Right ventricle myocardium inferior (tissue), 1 donor: ENCODE results near the gene SLC15A4. TPM values are rescaled to one million over a fixed set of nuclear protein-coding genes. Genes with fewer than 3 reads are reported as not detected.

Source experiments
- ATAC-seq: fragments of 200-7000 bp; cut with Tn5 transposase; one replicate; pipeline ENCODE4 v1.9.1; 2020; ENCODE audit warnings: mild to moderate bottlenecking, moderate library complexity
- DNase-seq: peaks from one replicate; pipeline ENCODE4 v3.0.0; 2021; ENCODE audit errors: missing footprints
- intact Hi-C: fragments of 100-400 bp; cut with DNase I; formaldehyde crosslinking; loops from one replicate; pipeline ENCODE4 v1.11.0; 2022
- total RNA-seq: library from RNA; stranded (reverse); fragmentation: NEBNext Ultra II Directional; extraction: Animal tissue kit (Norgen Biotek cat#: 25700); gene quantifications from one replicate; pipeline ENCODE4 v1.2.1, GENCODE V29; 2021
- donor health status: DM: no; HTN: yes; CAD: no; lungs with severe emphysema.

SLC15A4 gene
- total RNA-seq, 1 donor from 2014 or later = 16.3 TPM

DNA sequence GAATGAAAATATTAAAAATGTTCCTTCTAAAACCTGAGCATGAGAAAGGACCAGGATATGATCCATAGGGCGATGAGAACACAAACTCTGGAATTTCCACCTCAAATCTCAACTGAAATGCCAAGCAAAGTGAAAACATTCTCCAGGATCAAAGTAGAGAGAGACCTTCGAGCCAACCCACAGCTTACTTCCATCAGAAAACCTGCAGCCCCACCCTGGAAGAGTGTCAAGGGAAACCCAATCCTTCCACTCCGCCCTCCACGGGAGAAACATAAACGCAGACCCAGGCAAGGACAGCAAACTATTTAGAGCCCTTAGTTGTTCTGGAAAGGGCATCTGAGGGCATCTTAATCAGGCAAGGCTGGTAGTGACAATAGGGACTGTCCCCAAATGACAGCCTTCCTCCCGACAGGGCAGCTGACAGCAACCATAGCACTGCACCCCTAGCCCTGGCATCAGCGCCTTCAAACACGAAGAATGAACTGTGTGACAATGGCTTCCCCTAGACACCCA is 21.8 kb downstream of the SLC15A4 start:
- DNase-seq (no peak), ATAC-seq (peak; percentile 80)
- intact Hi-C loops = no loop called here

DNA sequence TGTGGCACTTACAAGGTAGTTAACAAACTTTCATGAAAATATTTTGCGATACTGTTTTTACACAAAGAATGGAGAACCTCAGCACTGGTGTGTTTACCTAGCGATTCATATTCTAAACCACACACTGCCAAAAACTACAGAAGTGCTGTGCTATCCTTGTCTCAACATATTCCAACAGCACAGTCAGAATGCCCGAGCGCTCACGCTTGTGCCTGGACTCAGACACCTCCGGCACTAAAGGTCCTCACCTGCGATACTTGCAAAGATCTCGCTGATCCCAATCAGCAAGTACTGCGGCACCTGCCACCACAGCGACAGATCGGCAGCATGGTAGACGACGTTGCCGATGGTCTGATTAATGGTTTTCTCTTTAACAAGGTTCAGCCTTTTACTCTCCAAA is 23.2 kb downstream of the SLC15A4 start:
- ATAC-seq = no peak
- intact Hi-C loops = no loop called here
- no peak for DNase-seq

DNA sequence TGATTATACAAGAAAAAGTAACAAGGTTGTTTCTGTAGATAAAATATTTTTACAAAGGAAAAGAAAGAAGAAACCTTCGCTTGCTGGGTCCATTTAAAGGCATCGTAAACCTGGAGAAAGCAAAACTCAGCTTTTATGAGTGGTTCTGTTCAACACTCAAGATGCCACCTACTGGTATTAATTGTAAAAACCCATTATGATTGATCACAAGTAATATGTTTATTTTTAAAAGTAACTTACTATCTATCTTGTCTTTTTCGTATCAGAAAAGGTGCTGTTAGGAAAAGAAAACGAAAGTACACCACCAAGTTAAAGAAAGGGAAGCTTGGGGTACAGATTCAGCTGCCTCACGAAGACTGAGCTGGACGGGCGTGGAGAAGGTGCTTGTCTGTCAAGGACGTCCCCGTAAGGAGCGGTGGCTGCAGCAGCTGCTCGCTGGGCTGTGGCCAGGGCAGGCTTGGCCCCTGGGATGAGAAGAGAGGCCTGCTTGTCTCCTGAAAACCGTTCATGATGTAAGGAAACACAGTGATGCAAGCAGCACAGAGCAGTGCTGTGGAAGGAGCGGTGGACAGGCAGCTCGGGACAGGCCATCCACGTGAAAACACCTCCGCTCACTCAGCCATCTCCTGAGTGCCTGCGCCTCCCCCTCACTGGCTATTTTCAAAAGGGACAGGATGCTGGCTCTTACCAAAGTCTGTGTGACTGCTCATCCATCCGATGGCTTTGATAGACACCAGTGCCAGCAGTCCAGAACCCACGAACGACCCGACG is 25.0 kb downstream of the SLC15A4 start:
- DNase-seq (no peak), ATAC-seq (no peak)
- intact Hi-C loops = no loop called here

DNA sequence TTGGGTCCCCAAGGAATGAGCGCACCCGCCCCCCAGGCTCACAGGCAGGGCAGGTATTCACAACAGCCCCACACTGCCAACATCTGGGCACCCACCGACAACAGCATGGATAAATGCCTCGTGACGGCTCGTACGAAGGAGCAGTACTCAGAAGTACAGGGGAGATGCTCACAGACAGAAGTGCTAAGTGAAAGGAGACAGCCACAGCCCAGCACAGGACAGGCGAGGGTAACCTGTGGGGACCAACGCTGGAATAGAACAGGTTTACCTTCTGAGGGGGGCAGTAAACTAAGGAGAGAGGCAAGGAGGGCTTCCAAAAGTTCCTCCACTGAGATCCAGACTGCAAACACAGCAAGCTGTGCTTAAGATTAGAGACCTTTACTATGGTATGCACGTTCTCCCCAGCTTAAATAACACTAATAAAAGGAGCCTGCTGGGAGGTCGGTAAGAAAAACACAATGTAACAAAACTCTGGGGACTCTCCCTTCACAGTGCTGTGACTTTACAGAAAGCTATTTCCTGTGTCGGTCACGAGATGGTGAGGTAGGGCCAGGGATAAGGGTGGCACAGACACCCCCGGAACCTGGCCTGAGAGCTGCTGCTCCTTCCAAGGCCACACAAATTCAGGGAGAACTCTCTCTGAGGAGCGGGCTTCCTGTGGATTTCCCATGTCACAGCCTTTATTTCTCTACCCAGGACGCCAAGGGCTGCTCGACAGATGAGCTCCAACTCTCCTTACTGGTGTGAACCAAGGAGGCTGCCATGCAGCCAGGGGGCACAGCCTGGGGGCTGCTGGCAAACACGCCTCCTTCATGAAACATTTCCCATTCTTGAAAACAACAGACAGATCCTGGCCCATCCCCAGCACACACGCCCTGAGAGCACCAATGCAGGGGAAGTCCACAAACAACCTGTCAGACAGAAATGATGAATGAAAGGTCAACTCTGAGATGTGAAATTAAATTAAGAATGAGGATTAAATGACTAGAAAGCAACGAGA is 26.3 kb downstream of the SLC15A4 start:
- no peak for DNase-seq
- no peak for ATAC-seq
- intact Hi-C loops = no loop called here

DNA sequence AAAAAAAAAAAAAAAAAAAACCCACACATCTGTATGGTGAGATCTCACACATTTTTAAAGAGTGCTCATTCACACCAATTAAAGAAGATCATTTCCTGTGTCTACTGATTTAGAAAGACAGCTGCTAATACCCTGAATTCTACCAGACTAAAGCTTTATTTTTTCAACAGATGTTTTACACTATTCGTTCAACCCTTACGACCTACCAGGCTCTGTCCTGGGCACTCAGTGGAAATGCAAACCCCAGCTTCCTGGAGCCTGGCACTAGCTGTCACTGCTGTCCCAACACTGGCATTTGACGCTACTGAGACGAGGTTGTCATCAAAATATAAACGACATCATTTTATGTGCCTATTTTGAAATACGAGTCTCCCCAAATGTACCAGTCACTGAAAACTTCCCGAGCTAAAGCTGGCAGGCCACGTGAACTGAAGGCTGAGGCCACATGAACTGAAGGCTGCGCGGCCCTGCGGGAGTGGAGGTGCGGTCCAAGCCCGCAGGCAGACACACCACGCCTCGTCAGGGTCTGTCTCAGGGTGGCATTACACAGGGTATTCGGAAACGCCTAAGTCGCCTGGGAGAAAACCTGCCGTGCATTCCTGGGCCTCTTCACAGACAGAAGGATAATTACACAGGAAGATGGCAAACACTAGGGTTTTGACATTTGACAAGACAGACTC is 27.2 kb downstream of the SLC15A4 start:
- DNase-seq = no peak
- intact Hi-C loops = no loop called here
- no peak for ATAC-seq

DNA sequence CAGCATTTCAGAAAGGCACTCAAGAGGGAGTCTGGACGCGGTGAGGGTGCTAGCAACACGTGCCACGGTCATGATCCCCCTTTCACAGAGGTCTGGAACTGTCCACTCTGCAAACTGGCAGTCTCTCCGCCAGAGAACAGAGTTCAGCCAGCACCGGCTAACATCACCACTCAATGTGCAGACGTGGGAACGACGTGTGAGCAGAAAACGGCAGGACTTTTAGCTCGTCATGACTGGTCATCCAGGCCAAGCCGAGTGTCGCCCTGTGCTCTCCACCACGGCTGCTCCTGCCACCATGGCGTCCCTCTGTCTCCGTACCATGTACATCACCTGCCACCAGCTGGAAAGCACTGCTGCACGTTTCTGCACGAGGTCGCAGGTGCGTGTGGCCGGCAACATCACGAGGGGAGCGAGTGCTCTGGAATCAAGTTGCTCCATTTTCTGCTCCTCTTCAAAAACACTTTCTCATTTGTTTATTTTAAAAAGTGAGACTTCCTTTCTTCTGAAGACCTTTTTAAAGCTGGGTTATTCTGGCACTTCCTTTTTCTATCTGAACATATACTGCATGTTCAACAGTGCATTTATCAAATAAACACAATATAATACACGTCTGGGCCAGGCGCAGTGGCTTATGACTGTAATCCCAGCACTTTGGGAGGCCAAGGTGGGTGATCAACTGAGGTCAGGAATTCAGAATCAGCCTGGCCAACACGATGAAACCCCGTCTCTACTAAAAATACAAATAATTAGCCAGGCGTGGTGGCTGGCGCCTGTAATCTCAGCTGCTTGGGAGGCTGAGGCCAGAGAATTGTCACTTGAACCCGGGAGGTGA is 28.0 kb downstream of the SLC15A4 start:
- intact Hi-C loops = no loop called here
- DNase-seq = no peak

DNA sequence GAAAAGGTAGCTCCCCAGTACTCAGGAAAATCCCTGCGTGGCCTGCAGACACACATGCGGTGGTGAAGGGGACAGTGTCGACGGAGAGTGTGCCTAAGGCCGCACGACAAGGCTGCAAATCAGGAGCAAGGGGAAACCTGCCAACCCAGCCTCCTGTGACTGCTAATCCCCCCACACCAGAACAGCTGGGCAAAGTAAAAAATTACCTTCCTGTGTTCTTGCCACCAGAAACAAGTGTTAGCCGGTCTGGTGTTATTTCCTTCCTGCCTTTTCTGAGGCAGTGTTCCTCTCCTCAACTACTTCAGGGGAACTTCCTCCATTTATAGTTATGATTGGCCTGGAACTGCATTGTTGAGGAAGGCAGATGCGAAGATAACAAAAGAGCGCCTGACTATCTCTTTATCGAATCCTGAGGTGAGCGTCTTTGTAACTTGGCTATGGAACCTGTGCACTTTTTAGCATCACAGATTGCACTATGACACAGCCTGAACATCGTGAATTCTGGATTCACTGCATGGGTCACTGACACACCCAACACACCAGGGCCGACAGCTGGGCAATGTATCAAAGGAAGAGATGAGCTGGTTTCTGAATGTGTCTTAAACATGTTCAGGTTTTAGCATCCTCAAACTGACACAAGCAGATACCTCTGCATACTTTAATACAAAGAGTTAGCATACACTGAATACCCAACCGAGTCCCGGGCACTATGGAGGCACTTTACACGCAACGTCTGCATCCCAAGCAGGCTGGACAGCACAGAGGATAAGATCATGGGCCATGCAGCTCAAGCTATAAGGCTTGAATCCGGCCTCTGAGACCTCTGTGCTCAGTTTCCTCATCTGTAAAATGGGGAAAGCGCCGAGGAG is 28.9 kb downstream of the SLC15A4 start:
- no peak for DNase-seq
- ATAC-seq = no peak
- intact Hi-C loops = no loop called here

More for the DNA sequence above, 28.0 kb downstream of the SLC15A4 start:
- ATAC-seq = no peak

DNA sequence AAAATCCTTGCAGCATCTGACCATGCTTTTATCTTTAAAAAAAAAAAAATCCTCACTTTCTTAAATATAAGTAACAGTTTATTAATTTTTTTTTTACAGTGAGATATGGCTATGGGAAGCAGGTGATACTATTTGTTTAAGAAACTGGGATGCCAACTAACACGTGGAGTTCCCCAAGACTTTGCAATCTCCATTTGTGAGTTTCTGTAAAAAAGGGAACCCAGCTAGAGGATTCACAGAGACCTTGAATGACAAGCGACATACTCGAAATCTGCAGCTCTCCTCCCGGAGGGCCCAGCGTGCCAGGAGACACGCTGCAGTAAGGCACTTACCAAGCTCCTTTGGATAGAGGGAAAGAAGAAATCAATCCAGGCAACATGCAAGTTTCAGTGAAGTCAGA is 30.1 kb downstream of the SLC15A4 start:
- ATAC-seq (no peak), DNase-seq (no peak)
- intact Hi-C loops = no loop called here

DNA sequence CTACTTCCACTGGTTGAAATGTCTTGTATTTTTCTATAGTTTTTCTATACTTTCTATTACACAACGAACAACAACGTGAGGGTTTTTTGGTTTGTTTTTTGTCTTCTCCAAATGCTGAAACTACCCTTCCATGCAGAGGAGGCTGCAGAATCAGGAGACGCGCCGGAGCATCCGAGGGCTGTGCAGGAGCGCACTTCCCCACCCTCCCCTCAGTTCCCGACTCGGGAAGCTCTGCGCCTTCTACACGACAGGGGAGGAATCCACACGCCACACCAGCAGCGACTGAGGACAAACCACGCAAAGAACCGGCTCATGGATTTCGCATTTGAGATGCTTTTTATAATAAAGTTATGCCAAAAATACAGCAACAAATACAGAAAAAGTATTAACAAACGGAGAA is 30.9 kb downstream of the SLC15A4 start:
- DNase-seq (no peak), ATAC-seq (no peak)
- intact Hi-C loops = no loop called here

DNA sequence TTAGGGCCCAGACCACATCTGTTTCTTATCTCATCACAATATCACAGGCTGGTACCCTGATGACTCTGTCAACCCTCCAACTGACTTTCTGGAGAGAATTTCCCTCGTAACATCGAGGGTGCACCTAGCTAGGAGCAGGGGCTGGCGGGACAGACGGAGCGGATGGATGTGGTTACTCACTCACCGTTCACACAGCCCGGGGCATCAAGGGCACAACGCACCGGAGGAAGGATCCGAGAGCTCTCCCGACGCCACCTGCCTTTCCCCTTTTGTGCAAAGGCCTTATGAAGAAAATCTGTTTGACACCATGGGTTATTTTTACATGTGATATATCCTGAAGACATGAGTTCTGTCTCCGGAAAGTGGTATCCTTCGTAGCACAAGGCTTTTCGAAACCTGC is 31.4 kb downstream of the SLC15A4 start:
- intact Hi-C loops = no loop called here
- ATAC-seq = no peak
- no peak for DNase-seq

DNA sequence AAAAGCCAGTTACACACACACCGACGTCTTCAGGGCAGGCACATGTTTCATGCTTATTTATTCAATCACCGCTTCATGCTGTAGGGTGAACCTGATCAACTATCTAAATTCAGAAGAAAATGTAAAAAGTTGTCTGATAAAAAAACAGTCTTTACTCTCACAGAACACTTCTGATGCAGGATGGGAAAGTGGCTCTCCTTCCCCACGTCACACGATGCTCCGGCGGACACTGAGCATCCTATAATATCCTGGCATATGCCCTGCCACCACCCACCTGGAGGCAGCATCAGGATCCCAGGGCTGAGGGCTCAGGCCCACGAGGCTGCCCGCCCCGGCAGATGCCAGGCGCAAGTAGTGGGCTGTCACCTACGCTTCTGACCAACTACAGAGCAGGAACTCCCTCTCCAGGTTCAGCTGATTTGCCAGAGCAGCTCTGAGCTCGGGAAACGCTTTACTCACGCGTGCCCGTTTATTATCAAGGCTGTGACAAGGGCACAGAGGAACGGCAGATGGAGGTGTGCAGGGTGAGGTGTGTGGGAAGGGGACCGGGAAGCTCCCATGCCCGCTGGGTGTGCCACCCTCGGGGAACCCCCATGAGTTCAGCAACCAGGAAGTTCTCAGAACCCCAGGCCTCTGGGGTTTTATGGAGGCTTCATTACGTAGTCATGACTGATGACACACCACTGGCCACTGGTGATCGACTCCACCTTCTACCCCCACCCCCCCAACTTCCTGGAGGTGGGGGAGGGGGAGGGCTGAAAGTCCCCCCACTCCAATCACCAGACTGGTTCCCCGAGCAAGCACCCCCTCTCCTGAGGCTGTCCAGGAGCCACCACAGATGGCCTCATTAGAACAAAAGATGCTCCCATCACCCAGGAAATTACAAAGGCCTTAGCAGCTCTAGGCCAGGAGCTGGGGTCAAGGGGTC is 32.1 kb downstream of the SLC15A4 start:
- DNase-seq (no peak), ATAC-seq (no peak)
- intact Hi-C loops = no loop called here

DNA sequence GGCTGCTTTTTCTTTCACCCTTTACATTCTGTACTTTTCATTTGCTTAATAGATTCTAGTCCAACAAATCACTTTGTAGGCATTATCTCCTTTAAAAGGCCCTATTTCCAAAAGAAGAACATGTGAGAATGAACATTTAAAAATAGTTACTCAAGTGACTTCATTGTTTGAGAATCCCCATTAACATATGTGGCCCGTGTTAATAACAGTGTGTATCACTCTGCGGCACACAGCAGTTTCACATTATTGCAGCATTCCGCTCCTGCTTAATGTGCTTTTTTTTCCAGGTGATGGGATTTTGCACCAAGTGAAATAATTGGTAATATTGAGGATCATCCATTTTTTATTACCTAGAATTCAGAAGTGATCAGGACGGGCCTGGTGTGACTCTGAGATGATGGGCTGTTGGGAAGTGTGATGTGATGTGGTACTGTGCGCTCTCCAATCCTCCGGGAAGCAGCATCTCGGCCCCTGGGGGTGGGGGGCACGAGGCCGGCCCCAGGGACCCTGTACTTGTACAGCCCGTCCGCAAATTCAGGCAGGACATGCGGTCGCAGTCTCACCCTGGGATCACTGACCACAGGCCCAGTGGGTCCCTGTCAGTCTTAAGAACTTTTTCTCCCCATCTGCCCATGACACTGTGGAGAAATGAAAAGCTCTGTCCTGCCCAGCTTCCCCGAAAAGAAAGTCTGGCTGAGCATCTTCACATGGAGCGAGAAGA is 32.9 kb downstream of the SLC15A4 start:
- ATAC-seq (peak; percentile 15), DNase-seq (no peak)
- intact Hi-C loops = no loop called here

DNA sequence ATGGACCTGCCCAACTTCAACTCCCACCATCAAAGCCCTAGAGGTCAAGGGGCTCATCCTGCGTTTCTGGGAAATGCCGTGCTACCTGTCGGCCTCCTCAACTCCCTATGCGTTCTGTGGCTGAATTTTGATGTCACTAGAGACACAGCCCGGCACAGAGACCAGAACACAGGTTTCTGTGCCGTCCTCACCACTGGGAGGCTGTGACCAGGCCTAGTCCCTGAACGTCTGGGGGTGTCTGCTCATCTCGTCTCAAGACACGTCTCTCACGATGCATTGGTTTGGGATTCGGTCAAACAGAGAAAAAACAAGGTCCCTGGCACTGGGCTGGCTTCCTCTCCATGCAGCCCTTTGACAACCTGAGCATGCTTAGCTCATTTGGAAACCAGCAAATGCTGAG is 33.5 kb downstream of the SLC15A4 start:
- DNase-seq (no peak), ATAC-seq (no peak)
- intact Hi-C loops = no loop called here

DNA sequence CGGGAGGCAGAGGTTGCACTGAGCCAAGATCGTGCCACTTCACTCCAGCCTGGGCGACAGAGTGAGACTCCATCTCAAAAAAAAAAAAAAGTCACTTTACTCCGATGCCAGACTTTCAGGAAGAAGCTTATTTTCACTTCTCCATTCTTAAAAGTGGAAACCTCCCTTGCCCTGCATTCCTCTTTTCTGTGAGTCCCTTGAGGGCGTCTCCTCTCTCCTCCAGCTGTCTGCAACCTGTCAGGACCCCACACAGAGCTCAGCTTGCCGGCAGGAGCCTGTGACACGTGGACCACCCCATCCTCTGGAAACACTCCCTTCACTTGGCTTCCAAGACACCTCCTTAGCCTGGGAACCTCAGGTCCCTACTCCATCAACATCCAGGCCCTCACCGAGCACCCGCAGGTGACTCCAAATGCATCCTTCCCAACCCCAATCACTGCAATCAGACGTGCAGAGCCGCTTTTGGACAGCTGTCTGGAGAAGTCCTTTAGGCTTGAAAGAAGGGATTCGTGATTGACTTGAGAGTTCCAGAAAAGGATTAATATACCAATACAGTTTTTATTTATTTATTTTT is 34.3 kb downstream of the SLC15A4 start:
- DNase-seq = no peak
- intact Hi-C loops = no loop called here
- no peak for ATAC-seq

DNA sequence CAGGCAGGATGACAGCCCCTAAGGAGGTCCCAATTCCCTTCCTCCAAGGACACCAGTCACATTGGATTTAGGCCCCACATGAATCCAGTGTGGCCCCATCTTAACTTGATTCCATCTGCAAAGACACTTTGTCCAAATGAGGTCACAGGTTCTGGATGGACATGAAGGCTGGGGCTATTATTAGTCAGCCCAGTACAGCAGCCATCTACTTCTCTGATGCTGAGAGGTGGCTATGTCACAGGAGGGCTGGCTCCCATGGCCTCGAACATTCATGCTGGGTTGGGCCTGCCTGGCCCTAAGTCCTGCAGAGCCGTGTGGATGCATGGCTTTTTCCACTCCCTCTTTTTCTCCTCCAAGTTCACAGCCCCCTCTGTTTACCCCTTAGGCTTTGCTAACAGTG is 35.9 kb downstream of the SLC15A4 start:
- ATAC-seq (peak; percentile 30), DNase-seq (no peak)
- intact Hi-C loops = no loop called here
